ENCODE results near the gene MC2R.
"Not testable (repeated sequence)": the region's sequence is repeated elsewhere in the genome, so short reads cannot be mapped to it uniquely, and the experiment has no call there.

MC2R gene

GRCh38 chr18:13874558-13874957 is 40.8 kb downstream of the MC2R start:
- no peaks in the 10 kb centered on the region; the same call in 1 of the 2 replicates for H3K4me1 ChIP-seq (ENCODE audit: control insufficient read depth, insufficient read depth, low read length)
- no peak overlapping the region for H3K4me3 ChIP-seq (ENCODE audit: low read depth, low read length)
- H3K9ac ChIP-seq (ENCODE audit: low read depth, low read length), result no peak overlapping the region
- peaks cover 15% of the 10 kb centered on the region for H3K27me3 ChIP-seq (ENCODE audit: control insufficient read depth, insufficient read depth, low read length)
- no peaks in the 10 kb centered on the region for H3K36me3 ChIP-seq (ENCODE audit: control insufficient read depth, insufficient read depth, low read length)
- H3K9me3 ChIP-seq (ENCODE audit: control insufficient read depth, insufficient read depth, low read length), result no peaks in the 10 kb centered on the region
- H3K27ac ChIP-seq (ENCODE audit: low read depth, low read length), result no peak overlapping the region

- H3K27ac ChIP-seq (ENCODE audit: low read depth, low read length), result no peak overlapping the region
- no peaks in the 10 kb centered on the region; the same call in 1 of the 2 replicates for H3K4me1 ChIP-seq (ENCODE audit: control insufficient read depth, insufficient read depth, low read length)
- peaks cover 31% of the 10 kb centered on the region for H3K27me3 ChIP-seq (ENCODE audit: control insufficient read depth, insufficient read depth, low read length)
- no peaks in the 10 kb centered on the region for H3K36me3 ChIP-seq (ENCODE audit: control insufficient read depth, insufficient read depth, low read length)
- H3K9ac ChIP-seq (ENCODE audit: low read depth, low read length), result no peak overlapping the region
- no peak overlapping the region for H3K4me3 ChIP-seq (ENCODE audit: low read depth, low read length)
- no peaks in the 10 kb centered on the region for H3K9me3 ChIP-seq (ENCODE audit: control insufficient read depth, insufficient read depth, low read length)
Observed at GRCh38 chr18:13872932-13873331, 42.4 kb downstream of the MC2R start.

GRCh38 chr18:13872373-13872772 is 43.0 kb downstream of the MC2R start:
- H3K9me3 ChIP-seq (ENCODE audit: control insufficient read depth, insufficient read depth, low read length), result no peaks in the 10 kb centered on the region
- no peak overlapping the region for H3K9ac ChIP-seq (ENCODE audit: low read depth, low read length)
- no peaks in the 10 kb centered on the region for H3K36me3 ChIP-seq (ENCODE audit: control insufficient read depth, insufficient read depth, low read length)
- H3K27ac ChIP-seq (ENCODE audit: low read depth, low read length), result no peak overlapping the region
- H3K27me3 ChIP-seq (ENCODE audit: control insufficient read depth, insufficient read depth, low read length), result peaks cover 36% of the 10 kb centered on the region
- H3K4me1 ChIP-seq (ENCODE audit: control insufficient read depth, insufficient read depth, low read length), result no peaks in the 10 kb centered on the region; the same call in 1 of the 2 replicates
- H3K4me3 ChIP-seq (ENCODE audit: low read depth, low read length), result no peak overlapping the region

- Histone ChIP-seq H3K4me3 (ENCODE audit: low read depth, low read length) (no peak overlapping the region), H3K36me3 (ENCODE audit: control insufficient read depth, insufficient read depth, low read length) (no peaks in the 10 kb centered on the region), H3K4me1 (ENCODE audit: control insufficient read depth, insufficient read depth, low read length) (no peaks in the 10 kb centered on the region; the same call in 1 of the 2 replicates), H3K27me3 (ENCODE audit: control insufficient read depth, insufficient read depth, low read length) (peaks cover 43% of the 10 kb centered on the region), H3K9ac (ENCODE audit: low read depth, low read length) (no peak overlapping the region), H3K9me3 (ENCODE audit: control insufficient read depth, insufficient read depth, low read length) (no peaks in the 10 kb centered on the region), H3K27ac (ENCODE audit: low read depth, low read length) (no peak overlapping the region)
Observed at GRCh38 chr18:13871701-13872100, 43.6 kb downstream of the MC2R start.

GRCh38 chr18:13868501-13869271 is 46.6 kb downstream of the MC2R start:
- H3K4me3 ChIP-seq (ENCODE audit: low read depth, low read length), result peak overlapping the region; percentile 61
- H3K9me3 ChIP-seq (ENCODE audit: control insufficient read depth, insufficient read depth, low read length), result no peaks in the 10 kb centered on the region
- no peaks in the 10 kb centered on the region for H3K36me3 ChIP-seq (ENCODE audit: control insufficient read depth, insufficient read depth, low read length)
- peak overlapping the region; percentile 39; the same call in 1 of the 2 replicates for H3K9ac ChIP-seq (ENCODE audit: low read depth, low read length)
- no peaks in the 10 kb centered on the region; the same call in 1 of the 2 replicates for H3K4me1 ChIP-seq (ENCODE audit: control insufficient read depth, insufficient read depth, low read length)
- no peak overlapping the region for H3K27ac ChIP-seq (ENCODE audit: low read depth, low read length)
- peaks cover 47% of the 10 kb centered on the region for H3K27me3 ChIP-seq (ENCODE audit: control insufficient read depth, insufficient read depth, low read length)

- not testable (repeated sequence) for H3K36me3 ChIP-seq (ENCODE audit: control insufficient read depth, insufficient read depth, low read length); H3K4me1 ChIP-seq (ENCODE audit: control insufficient read depth, insufficient read depth, low read length); H3K9ac ChIP-seq (ENCODE audit: low read depth, low read length); H3K9me3 ChIP-seq (ENCODE audit: control insufficient read depth, insufficient read depth, low read length); H3K4me3 ChIP-seq (ENCODE audit: low read depth, low read length); H3K27ac ChIP-seq (ENCODE audit: low read depth, low read length)
- H3K27me3 ChIP-seq (ENCODE audit: control insufficient read depth, insufficient read depth, low read length), result peaks cover 16% of the 10 kb centered on the region
Observed at GRCh38 chr18:13862898-13863297, 52.4 kb downstream of the MC2R start.

GRCh38 chr18:13849791-13850190 is 65.5 kb downstream of the MC2R start:
- Histone ChIP-seq H3K27ac (ENCODE audit: low read depth, low read length) (no peak overlapping the region), H3K9ac (ENCODE audit: low read depth, low read length) (no peak overlapping the region), H3K27me3 (ENCODE audit: control insufficient read depth, insufficient read depth, low read length) (no peaks in the 10 kb centered on the region), H3K4me1 (ENCODE audit: control insufficient read depth, insufficient read depth, low read length) (no peaks in the 10 kb centered on the region), H3K9me3 (ENCODE audit: control insufficient read depth, insufficient read depth, low read length) (peaks cover 9% of the 10 kb centered on the region), H3K36me3 (ENCODE audit: control insufficient read depth, insufficient read depth, low read length) (no peaks in the 10 kb centered on the region), H3K4me3 (ENCODE audit: low read depth, low read length) (no peak overlapping the region)

- H3K9ac ChIP-seq (ENCODE audit: low read depth, low read length), result no peak overlapping the region
- no peak overlapping the region for H3K4me3 ChIP-seq (ENCODE audit: low read depth, low read length)
Observed at GRCh38 chr18:13836559-13836958, 78.8 kb downstream of the MC2R start.

GRCh38 chr18:13835202-13835601 is 80.1 kb downstream of the MC2R start:
- H3K27me3 ChIP-seq (ENCODE audit: control insufficient read depth, insufficient read depth, low read length), result no peaks in the 10 kb centered on the region
- no peaks in the 10 kb centered on the region for H3K9me3 ChIP-seq (ENCODE audit: control insufficient read depth, insufficient read depth, low read length)
- H3K4me3 ChIP-seq (ENCODE audit: low read depth, low read length), result no peak overlapping the region
- H3K4me1 ChIP-seq (ENCODE audit: control insufficient read depth, insufficient read depth, low read length), result 0 out of 2 replicates have a peak, but pooled peaks cover 6% of the 10 kb centered on the region
- no peak overlapping the region for H3K27ac ChIP-seq (ENCODE audit: low read depth, low read length)
- H3K9ac ChIP-seq (ENCODE audit: low read depth, low read length), result no peak overlapping the region
- no peaks in the 10 kb centered on the region for H3K36me3 ChIP-seq (ENCODE audit: control insufficient read depth, insufficient read depth, low read length)

More at GRCh38 chr18:13836559-13836958, 78.8 kb downstream of the MC2R start:
- H3K36me3 ChIP-seq (ENCODE audit: control insufficient read depth, insufficient read depth, low read length), result no peaks in the 10 kb centered on the region
- H3K9me3 ChIP-seq (ENCODE audit: control insufficient read depth, insufficient read depth, low read length), result no peaks in the 10 kb centered on the region
- H3K27me3 ChIP-seq (ENCODE audit: control insufficient read depth, insufficient read depth, low read length), result no peaks in the 10 kb centered on the region
- H3K4me1 ChIP-seq (ENCODE audit: control insufficient read depth, insufficient read depth, low read length), result 0 out of 2 replicates have a peak, but pooled peaks cover 6% of the 10 kb centered on the region
- no peak overlapping the region for H3K27ac ChIP-seq (ENCODE audit: low read depth, low read length)

GRCh38 chr18:13834496-13835015 is 80.8 kb downstream of the MC2R start:
- Histone ChIP-seq H3K27me3 (ENCODE audit: control insufficient read depth, insufficient read depth, low read length) (no peaks in the 10 kb centered on the region), H3K36me3 (ENCODE audit: control insufficient read depth, insufficient read depth, low read length) (no peaks in the 10 kb centered on the region), H3K4me1 (ENCODE audit: control insufficient read depth, insufficient read depth, low read length) (0 out of 2 replicates have a peak, but pooled peaks cover 6% of the 10 kb centered on the region), H3K27ac (ENCODE audit: low read depth, low read length) (no peak overlapping the region), H3K9me3 (ENCODE audit: control insufficient read depth, insufficient read depth, low read length) (no peaks in the 10 kb centered on the region), H3K9ac (ENCODE audit: low read depth, low read length) (no peak overlapping the region), H3K4me3 (ENCODE audit: low read depth, low read length) (no peak overlapping the region)
